GM18507 (cell line): ENCODE data around the gene DDX46.
"Not testable (repeated sequence)": the region's sequence is repeated elsewhere in the genome, so short reads cannot be mapped to it uniquely, and the experiment has no call there.

Experiments used
- DNase-seq: peaks from one replicate; pipeline ENCODE4 v3.0.0; 2011; ENCODE audit warnings: low read depth; ENCODE audit not compliant: insufficient read length; ENCODE audit errors: extremely low spot score
- FAIRE-seq: peaks from 2 replicates; lab custom pipeline; 2011; peaks lifted over from hg19 to GRCh38; lab: Jason Lieb, UNC

The DDX46 gene, protein sequence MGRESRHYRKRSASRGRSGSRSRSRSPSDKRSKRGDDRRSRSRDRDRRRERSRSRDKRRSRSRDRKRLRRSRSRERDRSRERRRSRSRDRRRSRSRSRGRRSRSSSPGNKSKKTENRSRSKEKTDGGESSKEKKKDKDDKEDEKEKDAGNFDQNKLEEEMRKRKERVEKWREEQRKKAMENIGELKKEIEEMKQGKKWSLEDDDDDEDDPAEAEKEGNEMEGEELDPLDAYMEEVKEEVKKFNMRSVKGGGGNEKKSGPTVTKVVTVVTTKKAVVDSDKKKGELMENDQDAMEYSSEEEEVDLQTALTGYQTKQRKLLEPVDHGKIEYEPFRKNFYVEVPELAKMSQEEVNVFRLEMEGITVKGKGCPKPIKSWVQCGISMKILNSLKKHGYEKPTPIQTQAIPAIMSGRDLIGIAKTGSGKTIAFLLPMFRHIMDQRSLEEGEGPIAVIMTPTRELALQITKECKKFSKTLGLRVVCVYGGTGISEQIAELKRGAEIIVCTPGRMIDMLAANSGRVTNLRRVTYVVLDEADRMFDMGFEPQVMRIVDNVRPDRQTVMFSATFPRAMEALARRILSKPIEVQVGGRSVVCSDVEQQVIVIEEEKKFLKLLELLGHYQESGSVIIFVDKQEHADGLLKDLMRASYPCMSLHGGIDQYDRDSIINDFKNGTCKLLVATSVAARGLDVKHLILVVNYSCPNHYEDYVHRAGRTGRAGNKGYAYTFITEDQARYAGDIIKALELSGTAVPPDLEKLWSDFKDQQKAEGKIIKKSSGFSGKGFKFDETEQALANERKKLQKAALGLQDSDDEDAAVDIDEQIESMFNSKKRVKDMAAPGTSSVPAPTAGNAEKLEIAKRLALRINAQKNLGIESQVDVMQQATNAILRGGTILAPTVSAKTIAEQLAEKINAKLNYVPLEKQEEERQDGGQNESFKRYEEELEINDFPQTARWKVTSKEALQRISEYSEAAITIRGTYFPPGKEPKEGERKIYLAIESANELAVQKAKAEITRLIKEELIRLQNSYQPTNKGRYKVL

DNA sequence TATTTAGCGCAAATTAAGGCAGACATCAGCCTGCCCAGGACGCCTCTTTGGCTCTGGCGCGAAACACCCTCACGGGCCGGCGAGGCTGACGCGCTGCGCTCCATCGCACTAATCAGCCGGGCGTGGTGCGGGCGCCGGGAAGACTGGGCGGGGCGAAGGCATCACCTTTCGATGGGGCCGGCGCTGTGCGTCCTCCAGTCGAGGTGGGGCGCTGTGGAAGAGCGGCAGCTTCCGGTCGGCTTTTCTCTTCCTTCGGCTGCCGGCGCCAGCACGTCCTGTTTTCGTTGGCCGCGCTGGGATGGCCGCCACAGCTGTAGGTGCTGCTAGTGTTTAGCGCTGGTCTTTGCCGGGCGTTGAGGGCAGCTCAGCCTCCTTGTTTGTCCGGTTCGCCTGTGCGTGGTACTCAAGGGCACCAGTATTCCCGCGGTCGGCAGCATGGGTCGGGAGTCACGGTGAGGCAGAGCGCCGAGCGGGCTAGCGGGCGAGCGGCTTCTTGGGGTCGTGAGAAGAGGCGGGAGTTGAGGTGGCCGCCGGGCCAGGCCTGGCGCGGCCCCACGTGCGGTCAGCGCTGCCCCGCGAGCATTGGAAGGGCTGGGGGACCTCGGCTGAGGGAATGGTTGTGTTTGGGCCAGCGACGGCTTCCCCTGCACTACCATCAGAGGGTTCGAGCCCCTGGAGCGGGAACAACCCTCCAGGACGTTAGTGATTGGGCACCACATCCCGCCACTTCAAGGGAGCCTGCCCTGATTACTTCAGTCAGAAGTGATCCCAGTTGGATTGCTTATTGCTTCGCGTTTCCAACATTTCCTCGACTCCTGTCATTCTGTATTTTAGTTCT is at the start of gene DDX46:
DDX46 (plus strand) TSS at position 276 of the 838 bp plus-strand sequence; CDS start at position 436, 160 bp downstream.
- DNase-seq (peak; percentile 93), FAIRE-seq (peak; percentile 90)

DNA sequence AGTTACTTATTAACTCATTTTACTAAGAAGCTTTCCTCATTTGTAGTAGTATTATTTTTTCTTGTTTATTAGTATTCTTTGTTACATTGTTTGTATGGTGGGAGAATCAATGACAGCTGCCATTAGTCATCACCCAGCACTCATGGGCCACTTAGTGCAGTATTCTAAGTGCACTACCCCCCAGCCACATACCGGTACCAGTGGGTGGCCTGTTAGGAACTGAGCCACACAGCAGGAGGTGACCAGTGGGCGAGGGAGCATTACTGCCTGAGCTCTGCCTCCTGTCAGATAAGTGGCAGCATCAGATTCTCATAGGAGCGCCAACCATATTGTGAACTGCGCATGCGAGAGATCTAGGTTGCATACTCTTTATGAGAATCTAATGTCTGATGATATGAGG is 44.5 kb upstream of the DDX46 start:
- FAIRE-seq (no peak), DNase-seq (no peak)

DNA sequence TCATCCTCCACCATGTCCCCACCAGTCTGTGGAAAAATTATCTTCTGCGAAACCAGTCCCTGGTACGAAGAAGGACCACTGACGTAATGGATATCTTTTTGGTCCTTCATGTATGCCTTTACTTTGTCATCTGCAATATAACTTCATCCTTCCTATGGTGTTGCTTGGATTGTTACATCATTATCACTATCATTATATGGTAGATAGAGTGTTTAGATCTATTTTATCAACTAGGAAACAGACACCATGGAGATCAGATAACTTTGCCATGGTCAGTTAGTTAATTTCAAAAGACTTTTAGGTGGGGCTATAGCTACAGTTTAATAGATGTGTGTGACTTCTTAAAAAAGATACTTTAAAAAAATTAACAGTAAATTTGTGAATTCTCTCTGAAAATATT is 44.0 kb upstream of the DDX46 start:
- DNase-seq (no peak), FAIRE-seq (no peak)

DNA sequence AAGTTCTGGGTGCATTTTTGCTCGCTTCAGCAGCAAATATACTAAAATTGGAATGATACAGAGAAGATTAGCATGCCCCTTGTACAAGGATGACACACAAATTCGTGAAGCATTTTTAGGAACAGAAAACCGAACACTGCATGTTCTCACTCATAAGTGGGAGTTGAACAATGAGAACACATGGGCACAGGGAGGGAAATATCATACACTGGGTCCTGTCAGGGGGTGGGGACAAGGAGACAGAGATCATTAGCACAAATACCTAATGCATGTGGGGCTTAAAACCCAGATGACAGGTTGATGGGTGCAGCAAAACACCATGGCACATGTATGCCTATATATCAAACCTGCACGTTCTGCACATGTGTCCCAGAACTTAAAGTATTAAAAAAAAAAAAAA is 43.1 kb upstream of the DDX46 start:
- DNase-seq, FAIRE-seq: not testable (repeated sequence)

DNA sequence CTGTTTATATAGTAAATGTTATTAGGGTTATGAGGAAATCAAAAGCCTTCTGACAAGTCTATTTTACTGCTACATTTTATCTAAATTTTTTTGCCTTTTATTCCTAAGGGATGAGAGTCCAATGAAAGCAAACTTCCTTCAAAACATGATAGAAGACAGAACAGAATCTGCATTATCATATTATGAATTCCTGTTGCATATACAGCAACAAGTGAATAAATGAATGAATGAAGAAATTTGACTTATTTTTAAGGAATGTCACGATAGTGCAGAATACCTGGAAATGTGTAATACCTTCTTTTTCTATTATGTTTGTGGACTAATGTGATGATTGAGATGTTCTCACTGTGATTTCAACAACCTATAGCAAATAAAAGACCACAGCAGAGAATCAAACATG is 33.7 kb upstream of the DDX46 start:
- FAIRE-seq (no peak), DNase-seq (no peak)

DNA sequence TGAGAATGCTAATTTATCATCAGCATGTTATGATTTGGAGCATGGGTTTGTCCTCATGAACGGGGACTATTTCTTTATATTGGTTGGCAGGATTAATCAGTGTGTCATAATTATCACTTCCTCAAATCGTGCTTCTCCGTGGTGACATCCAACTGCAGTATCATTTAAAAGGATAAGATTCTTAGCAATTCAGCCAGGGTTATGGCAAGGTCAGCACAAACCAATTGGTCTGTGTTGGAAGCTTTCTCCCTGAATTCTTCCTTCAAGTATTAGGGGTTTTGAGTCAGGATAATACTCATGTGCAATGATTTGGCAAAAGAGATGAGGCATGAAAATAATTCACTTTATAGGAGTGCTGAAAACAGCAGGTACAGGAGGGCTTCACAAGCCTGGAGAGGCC is 25.8 kb upstream of the DDX46 start:
- DNase-seq (no peak), FAIRE-seq (no peak)

DNA sequence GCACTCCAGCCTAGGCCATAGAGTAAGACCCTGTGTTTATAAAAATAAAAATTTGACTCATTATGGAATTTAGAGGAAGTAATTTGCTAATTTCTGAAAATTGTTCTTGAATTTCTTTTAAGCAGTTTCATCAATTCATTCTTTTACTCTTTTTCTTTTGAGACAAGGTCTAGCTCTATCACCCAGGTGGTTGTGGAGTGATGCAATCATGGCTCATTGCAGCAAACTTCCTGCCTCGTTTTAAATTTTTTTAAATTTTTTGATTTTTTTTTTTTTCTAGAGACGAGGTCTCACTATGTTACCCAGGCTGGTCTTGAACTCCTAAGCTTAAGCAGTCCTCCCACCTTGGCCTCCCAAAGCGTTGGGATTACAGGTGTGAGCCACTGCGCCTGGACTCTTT is 23.3 kb upstream of the DDX46 start:
- no peak for FAIRE-seq
- DNase-seq, result no peak

DNA sequence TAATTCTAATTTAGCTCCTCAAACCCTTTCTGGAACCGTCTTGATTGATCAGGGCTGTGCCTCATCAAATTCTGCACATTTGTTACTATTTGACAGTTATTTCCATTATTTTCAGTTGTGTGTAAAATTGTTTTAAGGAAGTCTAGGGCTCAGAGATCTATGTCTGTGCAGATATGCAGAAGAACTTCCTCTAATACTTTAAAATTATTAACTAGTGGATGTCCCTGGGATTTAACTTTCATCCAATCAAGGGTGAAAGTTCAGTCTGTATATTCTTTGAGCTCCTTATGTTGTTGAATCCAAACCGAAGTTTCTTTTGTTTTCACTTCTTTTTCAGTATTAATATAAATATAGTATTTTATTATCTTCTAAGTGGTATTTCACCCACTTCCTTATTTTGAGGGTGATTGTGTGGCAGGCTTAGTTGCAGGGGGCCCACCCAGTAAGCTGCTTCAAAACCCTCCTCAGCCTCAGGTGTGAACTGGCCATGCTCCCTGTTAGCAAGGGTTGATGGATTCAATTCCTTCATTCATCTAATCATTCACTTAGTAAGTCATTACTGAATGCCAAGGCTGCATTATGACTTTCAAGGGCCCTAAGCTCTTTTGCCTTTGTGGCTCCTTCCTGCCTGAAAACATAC is 22.3 kb upstream of the DDX46 start:
- FAIRE-seq, result no peak
- DNase-seq, result no peak

DNA sequence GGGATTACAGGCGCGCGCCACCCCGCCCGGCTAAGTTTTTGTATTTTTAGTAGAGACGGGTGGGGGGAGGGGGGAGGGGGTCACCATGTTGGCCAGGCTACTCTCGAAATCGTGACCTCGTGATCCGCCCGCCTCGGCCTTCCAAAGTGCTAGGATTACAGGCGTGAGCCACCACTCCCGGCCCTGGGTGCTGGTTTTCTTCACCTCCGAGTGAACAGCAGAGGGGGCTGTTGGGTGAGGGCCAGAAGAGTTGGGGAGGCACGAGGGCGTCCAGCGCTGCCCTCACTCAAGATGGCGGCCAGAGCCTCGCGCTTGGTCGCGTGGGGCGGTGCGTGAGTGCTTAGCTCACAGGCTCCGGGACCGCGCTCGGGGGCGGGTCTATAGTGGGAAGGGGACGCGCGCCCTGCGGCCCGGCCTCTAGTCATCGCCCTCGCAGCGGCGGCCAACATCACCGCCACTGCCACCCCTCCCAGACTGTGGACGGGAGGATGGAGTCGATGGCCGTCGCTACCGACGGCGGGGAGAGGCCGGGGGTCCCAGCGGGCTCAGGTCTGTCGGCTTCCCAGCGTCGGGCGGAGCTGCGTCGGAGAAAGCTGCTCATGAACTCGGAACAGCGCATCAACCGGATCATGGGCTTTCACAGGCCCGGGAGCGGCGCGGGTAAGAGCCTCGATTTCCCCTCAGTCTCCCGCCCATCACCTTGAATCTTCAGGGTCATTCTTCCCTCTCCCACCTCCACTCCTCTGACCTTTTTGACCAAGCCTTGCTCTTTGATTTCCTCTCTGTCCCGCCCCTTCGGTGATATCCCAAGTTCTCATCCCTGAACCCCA is 20.2 kb upstream of the DDX46 start, which contains the start of gene CAMLG:
CAMLG (plus strand) TSS at position 416 of the 830 bp plus-strand sequence; CDS start at position 489, 73 bp downstream.
- DNase-seq (peak; percentile 88), FAIRE-seq (peak; percentile 83)

DNA sequence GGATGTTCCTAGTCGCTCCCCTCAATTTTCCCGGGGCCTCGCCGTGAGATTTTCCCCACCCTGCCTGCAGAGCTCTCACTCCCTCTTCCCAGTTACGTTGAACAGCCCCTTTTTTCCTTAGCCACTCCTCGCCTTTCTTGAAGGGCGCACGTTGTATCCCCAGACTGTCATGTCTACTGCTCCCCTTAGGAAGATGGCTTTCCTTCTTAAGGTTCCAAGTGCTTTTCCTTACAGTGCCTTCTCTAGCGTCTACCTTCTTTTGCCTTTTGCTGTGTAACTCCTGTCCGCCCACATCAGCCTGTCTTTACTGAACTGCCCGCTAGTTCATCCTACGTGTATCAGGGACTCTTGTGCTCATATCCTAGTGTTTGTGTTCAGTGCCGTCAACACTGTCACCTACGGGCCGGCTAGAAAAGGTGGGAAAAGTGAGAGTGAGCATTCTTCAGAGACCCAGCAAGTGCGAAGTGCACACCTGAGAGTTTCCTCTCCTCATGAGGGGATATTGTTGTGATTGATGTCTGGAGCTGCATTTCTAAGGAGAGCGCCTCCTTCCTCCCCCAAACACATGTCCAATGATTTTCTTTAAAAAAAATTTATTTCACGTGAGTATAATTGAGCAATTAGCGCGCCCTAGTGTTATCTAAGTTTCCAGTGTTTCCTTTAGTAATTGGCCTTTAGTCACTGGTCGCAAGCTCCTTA is 19.5 kb upstream of the DDX46 start:
- peak; percentile 49 for FAIRE-seq
- no peak for DNase-seq

DNA sequence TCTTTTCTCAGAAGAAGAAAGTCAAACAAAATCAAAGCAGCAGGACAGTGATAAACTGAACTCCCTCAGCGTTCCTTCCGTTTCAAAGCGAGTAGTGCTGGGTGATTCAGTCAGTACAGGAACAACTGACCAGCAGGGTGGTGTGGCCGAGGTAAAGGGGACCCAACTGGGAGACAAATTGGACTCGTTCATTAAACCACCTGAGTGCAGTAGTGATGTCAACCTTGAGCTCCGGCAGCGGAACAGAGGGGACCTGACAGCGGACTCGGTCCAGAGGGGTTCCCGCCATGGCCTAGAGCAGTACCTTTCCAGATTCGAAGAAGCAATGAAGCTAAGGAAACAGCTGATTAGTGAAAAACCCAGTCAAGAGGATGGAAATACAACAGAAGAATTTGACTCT is 17.5 kb upstream of the DDX46 start:
- FAIRE-seq (no peak), DNase-seq (no peak)

DNA sequence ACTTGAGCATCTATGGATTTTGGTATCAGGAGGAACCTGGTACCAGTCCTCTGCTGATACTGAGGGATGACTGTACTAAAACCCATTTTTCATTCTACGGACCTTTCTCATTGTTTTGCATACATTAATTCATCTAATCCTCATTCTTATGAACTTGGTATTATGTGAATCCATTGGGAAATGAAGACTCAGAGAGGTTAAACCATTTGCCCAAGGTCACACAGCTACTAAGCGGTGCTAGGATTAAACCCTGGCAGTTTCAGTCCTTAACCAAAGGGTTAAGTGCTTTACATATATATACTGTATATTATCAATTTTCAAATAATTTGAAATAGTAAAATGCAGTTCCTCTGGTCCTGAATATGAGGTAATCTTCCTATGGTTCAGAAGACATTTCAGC is 16.4 kb upstream of the DDX46 start:
- FAIRE-seq, result no peak
- DNase-seq, result no peak

DNA sequence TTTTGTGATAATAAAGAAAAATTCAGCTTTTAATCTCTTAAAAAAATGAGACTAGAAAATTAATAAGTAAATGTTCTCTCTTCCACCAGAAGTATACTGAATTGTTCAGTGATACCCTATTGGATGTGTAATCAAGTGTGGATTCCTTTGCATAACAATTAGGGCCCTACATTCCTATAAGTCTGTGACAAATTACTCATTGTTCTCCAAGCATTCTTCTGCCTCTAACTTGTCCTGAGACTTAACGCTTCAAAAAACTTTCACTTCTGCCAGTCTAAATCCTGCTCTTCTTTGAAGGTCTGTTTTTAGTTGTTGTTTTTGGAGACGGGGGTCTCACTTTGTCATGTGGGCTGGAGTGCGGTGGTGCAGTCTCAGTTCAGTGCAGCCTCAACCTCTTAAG is 9.2 kb upstream of the DDX46 start:
- DNase-seq, result no peak
- FAIRE-seq, result no peak

DNA sequence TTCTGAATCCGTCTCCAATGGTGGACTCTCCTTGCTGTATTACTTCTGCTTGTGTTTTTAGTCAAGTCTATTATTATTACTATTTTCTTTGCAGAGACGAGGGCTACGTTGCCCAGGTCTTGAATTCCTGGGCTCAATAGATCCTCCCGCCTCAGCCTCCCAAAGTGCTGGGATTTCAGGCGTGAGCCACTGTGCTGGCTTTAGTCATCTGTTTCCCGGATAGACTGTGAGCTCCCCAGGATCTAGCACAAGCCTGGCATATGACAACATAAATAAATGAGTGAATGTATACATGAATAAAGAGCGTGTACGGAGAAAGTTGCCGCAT is 439 bp upstream of the DDX46 start:
- no peak for DNase-seq
- no peak for FAIRE-seq

DNA sequence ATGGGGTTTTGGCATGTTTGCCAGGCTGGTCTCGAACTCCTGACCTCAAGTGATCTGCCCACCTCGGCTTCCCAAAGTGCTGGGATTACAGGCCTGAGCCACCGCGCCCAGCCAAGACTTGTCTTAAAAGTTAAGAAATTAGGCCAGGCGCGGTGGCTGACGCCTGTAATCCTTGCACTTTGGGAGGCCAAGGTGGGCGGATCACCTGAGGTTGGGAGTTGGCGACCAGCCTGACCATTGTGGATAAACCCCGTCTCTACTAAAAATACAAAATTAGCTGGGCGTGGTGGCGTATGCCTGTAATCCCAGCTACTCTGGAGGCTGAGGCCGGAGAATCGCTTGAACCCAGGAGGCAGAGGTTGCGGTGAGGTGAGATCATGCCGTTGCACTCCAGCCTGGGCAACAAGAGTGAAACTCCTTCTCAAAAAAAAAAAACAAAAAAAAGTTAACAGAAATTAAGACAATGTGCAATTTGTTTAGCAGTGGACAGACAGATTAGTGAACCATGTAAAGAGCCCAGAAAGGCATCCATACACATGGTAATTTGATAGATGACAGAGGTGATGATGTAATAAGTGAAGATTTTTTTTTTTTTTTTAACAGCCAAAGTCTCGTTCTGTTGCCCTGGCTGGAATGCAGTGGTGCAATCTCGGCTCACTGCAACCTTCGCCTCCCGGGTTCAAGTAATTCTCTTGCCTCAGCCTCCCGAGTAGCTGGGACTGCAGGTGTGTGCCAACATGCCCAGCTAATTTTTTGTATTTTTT is 9.1 kb downstream of the DDX46 start:
- FAIRE-seq, result not testable (repeated sequence)

DNA sequence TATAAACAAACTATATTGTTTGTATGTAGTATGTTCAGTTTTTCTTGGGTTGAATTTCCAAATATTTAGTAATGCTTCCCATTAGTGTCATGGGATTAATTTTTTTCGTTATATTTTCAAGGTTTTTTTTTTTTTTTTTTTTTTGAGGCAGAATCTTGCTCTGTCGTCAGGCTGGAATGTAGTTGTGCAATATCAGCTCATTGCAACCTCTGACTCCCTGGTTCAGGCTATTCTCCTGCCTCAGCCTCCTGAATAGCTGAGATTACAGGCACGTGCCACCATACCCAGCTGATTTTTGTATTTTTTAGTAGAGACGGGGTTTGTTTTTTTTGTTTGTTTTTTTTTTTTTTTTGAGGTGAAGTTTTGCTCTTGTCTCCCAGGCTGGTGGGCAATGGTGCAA is 10.6 kb downstream of the DDX46 start:
- no peak for FAIRE-seq
- DNase-seq, result no peak

More for the DNA sequence above, 9.1 kb downstream of the DDX46 start:
- DNase-seq, result not testable (repeated sequence)
